GM19035 (cell line): Measurements from ENCODE around the gene BCL7C.
A peak's percentile ranks its signal among the peaks of the same experiment; 100 is the strongest.
"Not testable (repeated sequence)": the region's sequence is repeated elsewhere in the genome, so short reads cannot be mapped to it uniquely, and the experiment has no call there.

Source experiments
- ATAC-seq: cut with Tn5 transposase; IDR thresholded peaks from one replicate; pipeline ENCODE4 v1.9.1; 2021; ENCODE audit not compliant: unreplicated experiment

BCL7C gene

DNA sequence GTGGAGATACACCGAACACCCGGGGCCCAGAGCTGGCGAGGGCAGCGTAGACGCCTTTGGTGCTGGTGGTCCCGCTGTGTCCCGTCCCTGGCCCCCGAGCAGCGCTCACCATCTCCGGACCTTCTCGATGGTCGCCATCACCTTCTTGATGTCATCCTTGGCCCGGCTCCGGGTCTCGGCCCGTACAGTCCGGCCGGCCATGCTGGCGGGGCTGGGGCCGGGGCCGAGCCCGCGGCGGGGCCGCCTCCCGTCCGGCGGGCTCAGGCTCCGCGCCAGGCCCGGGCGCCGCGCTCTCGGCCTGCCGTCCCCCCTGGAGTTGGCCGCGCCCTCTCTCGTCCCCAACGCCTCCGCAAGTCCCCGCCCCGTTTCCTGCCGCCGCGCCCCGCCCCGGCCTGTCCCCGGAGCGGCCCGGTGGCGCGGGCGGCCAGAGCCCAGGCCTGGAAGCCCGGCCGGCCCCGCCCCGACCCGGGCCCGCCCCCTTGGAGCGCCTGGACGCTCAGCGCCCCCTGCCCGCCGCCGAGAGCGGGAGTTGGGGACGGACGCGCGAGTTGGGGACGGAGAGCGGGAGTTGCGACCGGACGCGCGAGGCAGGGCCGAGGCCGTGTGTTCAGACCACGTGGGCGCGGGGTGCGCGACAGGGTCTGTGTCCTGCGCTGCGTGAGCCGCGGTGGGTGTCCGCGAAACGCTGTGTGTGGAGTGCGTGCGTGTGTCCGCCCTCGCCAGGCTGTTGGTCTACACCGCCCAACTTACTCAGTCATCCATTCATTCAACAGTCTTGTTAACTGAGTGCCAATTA is at the start of gene BCL7C:
Gene BCL7C, minus strand, starts transcription at position 334 of the 796 bp plus-strand sequence. Its CDS starts 133 bp downstream, at position 201.
- peak; percentile 77 for ATAC-seq

DNA sequence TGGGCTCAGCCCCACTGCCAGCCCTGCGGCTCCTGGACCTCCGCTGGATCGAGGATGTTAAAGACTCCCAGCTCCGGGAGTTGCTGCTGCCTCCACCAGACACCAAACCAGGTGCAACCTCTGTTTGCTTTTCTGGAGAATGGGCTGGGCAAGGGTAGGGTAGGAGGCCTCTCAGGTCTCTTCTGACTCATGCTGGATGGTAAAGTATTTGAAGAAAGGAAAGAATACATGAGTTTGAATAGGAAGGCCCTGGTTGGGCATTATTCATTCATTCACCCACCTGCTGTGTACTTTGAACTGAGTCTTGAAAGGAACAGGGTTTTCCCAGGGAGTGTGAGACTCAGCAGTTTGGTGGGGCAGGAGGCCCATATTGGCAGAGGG is 48.5 kb upstream of the BCL7C start:
- ATAC-seq: no peak

DNA sequence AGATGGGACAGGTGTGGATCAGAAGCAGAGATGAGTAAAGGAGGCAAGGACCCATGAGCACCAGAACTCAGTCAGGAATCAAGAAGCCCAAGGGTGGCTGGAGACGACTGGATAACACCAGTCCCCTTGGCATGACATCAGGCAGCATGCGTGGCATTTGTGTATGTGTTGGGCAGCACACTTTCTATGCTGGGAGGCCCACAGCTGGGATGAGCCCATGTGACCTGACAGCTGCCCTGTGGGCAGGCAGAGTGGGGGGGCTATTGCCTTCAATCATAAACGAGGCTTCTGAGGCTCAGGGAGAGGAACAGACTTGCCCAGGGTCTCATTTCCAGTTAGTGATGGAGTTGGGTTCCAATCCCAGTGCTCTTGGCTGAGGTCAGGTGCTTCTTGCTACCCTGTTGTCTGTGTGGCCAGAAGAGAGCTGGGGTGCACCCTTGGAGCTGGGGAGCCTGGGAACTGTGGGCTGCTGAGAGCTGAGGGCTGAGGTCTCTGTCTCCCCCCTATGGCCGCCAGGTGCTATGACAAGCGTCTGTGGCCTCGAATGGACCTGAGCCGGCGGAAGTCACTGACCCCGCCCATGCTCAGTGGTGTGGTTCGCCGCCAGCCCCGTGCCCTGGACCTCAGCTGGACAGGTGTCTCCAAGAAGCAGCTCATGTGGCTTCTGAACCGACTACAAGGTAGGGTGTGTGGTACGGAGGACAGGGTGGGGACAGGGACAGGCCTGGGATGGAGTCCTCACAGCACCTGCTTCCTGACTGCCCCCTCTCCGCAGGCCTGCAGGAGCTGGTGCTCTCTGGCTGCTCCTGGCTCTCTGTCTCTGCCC is 47.9 kb upstream of the BCL7C start:
- peak; percentile 86 for ATAC-seq

DNA sequence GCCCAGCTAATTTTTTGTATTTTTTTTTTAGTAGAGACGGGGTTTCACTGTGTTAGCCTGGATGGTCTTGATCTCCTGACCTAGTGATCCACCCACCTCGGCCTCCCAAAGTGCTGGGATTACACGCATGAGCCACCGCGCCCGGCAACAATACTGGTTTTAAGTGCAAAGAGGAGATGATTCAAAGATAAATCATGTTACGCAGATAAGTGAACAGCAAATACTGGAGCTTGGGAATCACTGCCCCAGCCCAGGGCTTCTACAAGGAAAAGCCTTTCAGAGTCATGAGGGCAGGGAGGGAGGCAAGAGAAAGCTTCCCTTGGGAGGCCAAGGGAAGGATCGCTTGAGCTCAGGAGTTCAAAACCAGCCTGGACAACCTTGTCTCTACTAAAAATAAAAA is 45.7 kb upstream of the BCL7C start:
- ATAC-seq: not testable (repeated sequence)

DNA sequence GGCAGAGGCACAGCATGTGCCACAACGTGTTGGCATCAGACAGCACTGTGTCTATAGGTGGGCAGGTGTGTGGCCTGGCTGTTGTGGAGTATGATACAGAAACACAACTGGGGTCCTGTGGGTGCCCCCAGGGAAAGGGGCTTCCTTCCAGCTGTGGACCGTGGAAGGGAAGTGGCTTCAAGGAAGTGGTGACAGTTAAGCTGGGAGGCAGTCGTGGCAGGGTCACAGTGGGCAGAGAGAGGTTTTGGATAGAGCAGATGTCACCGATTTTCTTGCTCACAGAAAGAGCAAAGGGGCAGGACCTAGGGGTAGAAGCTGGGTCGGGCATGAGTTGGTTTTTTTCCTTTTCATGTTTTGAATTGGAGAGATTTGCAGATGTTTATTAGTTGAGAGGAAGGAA is 43.8 kb upstream of the BCL7C start:
- no peak for ATAC-seq

DNA sequence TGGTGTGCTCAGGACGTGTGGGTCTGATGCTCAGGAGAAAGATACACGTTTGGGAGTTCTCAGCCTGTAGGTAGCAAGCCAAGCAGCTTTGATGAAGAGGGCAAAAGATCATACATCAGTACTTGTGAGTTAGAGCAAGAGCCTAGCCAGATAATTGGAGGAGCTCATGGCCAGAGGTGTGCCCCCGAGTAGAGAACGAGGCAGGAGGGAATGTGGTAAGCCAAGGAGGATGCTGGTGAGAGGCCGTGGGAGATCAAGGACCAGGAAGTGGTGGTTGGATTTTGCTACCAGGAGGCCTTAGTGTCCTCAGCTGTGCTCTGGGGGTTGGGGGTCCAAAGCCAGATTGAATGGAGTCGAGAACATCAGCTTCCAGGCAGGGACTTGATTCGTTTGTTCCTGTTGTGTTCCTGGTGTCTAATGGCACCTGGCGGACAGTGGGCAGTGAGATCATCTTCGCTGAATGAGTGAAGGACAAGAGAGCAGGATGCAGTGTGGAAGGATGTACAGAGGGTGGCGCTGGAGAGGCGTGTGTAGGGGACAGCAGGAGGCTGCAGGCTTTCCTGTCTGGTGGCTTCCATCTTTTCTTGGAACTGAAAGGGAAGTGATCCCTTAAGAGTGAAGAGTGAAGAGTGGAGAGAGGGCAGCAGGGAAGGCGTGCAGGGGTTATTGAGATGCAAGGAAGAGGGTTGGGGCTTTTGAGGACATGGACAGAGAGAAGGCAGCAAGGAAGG is 41.1 kb upstream of the BCL7C start:
- no peak for ATAC-seq

DNA sequence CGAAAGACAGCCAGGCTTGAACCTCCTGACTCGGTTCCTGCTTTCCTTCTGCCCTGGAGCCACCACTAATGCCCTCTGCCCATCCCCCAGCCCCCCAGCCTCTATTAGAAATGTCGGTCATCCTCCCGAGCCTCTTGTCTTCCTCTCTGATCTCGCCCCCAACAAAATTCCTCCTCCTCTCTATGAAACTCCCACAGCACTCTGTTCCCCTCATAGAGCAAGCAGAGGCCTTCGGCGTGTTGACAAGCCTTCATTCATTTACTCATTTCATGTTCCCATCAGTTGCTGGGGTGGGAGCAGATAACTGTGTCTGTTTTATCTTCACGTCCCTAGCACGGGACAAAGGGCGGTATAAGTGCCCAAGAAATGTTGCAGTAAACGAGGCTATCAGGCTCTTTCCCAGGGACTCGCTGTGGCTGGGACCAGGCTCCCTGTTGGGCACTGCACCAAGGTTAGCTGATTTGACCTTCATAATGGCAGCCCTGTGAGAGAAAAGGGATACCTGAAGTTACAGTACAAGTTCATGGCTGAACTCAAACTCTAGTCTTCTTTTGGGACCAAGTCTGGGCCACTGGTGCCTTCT is 37.3 kb upstream of the BCL7C start:
- ATAC-seq: no peak

DNA sequence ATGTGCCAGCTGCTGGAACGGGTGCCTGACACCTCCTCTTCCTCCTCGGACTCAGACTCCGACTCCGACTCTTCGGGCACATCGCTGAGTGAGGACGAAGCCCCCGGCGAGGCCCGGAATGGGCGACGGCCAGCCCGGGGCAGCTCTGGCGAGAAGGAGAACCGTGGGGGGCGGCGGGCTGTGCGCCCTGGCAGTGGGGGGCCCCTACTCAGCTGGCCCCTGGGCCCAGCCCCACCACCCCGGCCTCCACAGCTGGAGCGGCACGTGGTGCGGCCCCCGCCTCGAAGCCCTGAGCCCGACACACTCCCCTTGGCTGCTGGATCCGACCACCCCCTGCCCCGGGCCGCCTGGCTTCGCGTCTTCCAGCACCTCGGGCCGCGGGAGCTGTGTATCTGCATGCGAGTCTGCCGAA is 36.3 kb upstream of the BCL7C start:
- no peak for ATAC-seq

DNA sequence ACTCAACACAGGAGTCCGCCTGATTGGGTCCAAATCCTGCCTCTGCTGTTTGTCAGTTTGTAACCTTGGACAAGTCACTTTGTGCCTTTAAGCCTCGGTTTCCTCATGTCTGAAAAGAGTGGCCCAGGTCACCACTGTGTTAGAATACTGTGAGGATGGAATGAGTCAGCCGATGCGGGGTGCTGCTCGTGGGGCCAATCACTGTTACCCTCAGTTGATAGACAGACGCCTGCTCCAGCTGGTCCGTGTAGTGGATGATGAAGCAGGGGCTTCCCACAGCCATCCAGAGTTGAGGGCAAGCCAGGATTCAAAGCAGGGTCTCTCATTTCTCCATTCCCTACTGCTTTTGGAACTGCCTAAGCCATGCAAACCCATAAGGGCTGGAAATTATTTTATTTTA is 35.3 kb upstream of the BCL7C start:
- no peak for ATAC-seq

DNA sequence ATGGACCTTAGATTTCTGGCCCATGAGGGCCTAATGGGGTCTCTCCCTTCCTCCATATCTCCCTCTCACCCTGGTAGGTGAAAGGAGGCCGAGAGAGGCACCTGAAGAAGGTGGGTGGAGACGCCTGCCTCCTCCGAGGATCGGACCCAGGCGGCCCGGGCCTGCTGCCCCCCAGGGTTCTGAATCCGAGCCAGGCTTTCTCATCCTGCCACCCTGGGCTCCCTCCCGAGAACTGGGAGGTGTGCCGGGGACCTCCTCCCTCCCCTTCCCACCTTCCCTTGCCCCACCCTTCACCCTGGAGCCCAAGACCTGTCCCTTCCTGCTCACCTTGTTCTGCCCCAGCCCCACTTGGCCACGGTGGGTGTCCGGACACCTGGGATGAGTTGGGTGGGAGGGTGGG is 34.5 kb upstream of the BCL7C start:
- ATAC-seq: no peak

DNA sequence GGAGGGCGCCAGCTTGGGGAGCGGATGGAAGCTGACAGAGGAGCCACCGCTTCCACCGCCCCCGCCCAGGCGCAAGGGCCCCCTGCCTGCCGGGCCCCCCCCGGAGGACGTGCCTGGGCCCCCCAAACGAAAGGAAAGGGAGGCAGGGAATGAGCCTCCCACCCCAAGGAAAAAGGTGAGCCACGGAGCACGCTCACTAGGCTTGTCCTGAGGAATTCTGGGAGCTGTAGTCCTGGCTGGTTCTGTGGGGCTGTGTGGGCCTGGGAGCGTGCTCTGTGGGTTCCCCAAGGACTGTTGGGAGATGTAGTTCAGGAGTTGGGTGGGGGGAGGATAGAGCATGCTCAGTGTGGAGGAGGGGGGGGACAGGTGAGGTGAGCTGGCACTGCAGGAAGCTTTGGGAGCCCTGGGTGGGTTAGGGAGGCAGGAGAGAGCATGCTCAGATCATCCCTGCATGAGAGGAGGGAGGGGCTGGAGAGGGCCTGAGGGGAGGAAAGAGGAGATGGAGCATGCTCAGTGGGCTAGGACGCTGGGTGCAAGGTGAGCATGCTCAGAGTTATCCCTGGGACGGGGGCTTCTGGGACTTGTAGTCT is 34.0 kb upstream of the BCL7C start:
- ATAC-seq: no peak

DNA sequence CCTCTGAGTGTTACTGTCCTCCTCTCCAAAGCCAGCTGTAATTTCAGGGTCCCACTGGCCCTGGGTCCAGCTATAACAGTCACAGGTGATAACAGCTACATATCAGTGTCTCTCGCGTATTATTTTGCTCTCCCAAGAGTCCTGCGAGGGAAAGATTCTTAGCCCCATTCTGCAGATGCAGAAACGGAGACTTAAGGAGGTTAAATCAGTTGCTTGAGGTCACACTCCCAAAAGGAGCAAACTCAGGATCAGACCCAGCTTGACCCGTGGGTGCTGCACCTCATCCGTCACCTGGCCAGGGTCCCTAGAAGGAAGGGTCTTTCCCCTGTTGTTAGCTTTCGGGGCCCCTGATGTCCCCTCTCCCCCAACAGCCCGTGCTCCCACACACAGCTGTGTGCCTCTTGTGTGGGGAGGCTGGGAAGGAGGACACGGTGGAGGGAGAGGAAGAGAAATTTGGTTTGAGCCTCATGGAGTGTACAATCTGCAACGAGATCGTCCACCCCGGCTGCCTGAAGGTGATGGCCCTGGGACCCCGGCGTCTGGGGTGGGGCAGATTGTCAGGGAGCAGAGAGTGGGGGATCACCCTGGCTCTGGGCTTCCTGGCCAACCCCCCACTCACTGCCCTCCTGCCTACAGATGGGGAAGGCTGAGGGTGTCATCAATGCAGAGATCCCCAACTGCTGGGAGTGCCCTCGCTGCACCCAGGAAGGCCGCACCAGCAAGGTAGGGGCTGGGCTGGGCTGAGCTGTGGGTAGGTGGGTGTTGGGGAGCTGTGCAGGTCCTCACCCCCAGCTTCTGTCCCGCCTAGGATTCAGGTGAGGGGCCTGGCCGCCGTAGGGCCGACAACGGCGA is 33.3 kb upstream of the BCL7C start:
- ATAC-seq: no peak

DNA sequence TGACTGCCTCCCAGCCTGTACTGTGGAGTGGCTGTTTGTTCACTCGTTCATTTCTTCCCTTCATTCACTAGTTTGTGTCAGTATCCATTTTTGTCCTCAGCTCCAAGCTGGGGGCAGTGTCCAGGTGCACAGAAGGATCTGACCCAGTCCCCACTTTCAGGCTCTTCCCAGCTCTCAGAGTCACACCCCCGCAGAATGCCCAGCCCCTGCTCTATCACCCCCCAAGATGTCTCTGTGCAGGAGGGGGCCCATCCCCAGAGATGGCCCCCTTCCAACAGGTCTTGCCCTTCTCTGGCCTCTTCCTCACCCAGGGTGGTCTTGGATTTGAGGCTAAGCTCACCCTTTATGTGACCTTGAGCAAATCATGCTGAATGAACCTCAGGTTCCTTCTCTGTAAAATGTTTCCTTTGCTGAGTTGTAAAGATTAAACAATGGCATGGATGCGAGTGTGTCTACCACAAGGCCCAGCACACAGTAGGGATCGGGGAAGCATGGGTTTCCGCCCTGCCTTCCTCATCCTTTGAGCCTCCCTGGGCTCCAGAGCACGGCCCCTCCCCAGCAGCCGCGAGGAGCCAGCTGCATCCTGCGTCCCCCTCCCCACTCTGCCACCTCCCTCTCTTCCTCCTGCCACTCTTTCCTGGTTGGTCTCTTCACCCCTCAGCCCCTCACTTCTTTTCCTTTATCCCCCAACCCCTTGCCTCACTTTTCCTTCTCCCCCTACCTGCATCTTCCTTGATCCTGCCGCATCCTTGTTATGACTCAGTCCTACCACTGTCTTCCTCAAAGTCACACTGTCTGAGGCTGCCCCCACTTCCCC is 32.3 kb upstream of the BCL7C start:
- ATAC-seq: no peak

DNA sequence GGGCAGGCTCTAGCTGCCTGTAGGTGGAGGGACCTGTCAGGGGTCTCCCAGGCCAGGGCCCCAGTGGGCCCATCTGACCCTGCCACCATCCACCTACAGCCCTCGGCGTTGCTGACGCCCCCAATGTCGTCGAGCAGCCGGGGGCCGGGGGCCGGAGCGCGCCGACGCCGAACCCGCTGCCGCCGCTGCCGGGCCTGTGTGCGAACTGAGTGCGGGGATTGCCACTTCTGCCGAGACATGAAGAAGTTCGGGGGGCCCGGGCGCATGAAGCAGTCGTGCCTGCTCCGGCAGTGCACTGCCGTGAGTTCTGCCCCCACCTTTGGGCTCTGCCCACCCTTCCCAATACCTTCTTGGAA is 31.7 kb upstream of the BCL7C start:
- no peak for ATAC-seq

DNA sequence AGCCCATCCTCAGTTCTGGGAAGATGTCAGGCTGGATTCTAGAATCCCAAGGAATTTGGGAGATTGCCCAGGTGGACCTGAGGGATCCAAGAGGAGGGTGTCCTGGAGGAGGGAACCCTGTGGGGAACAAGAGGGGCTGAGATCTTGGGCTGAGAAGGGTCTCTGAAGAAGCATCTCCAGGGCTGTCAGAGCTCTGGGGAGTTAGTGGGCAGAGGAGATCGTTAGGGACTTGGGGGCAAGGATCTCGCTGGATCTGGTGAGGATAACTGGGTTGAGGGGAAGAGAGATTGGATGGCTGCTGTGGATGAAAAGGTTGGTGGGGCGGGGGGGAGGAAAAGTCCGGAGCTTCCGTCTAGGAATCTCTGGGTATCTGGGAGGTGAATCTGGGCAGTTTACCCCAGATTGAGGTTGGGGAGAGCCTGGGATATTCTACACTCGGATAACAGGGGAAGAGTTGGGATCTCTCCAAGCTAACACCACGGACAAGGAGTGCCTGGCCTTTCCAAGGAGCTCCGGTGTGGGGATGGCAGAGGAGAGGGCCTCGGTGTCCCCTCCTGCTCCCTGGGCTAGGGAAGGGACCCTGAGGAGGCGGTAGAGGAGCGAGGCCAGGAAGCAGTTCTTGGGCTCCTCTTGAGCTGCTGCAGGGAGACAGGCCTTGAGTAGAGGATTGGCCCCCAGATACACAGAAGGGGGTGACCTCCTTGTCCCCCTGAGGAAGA is 31.2 kb upstream of the BCL7C start:
- no peak for ATAC-seq

DNA sequence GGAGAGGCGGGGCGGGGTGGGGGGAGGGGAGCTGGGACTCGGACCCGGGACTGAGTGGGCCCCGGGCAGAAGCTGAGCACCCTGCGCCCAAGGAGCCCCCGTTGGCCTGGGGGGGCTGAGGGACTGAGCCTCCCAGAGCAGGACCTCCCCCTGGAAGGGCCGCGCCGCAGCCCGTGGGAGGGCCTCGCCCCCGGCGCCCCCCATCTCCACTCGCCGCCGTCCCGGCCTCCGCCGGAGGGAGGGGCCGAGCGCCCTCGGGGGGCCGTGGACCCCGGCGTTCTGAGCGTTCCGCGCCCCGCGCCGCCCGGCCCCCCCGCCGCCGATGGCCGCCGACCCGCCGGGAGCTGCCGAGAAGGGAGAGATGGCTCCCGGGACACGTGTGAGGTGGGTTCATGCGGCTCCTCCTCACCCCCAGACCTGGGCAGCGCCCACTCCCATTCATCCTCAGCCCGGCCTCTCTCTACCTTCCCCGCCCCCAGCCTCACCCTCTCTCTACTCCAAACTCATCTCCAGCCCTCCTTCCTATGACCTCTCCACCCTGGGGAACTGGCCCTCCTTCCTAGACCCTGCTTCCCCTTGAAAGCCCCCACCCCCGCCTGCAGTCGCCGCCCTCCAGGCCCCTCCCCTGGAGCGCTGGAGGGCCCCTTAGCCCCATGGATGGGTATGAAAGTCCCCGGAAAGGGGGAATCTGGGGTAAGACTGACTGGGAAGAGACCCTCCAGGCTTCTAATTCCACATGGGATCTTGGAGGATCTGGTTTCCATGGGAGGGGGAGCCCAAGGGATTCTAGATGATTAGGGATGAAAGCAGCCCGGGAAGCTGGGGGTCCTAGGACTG is 30.4 kb upstream of the BCL7C start:
- no peak for ATAC-seq

DNA sequence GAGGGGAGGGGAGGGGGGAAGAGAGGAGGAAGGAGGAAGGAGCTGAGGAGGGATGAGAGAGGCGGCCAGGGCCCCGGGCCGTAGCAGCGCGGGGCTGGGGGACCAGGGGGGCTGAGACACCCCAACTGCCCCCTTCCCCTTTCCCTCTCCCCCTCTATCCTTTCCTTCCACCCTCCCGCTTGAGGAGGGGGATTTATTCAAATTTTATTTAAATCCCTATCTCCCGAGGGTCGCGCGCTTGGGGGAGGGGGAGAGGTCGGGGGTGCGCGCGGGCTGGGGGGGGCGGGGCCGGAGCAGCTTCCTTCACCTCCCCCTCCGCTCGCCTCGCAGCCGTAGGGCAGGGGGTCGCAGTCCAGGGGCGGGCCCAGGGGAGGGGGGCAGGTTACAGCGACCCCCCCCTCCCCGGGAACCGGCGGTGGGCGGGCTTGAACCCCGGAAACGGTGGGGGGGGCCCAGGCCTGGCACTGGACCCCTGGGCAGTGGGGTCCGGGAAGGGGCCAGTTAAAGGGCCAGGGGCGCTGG is 29.7 kb upstream of the BCL7C start, which contains the start of gene FBXL19:
Gene FBXL19, plus strand, starts transcription at position 19 of the 522 bp plus-strand sequence. CDS start 2,183 bp downstream, outside the sequence.
- no peak for ATAC-seq
